ENCODE measurements around the gene LRPAP1.
A peak's percentile ranks its signal among the peaks of the same experiment; 100 is the strongest.

The LRPAP1 gene

DNA sequence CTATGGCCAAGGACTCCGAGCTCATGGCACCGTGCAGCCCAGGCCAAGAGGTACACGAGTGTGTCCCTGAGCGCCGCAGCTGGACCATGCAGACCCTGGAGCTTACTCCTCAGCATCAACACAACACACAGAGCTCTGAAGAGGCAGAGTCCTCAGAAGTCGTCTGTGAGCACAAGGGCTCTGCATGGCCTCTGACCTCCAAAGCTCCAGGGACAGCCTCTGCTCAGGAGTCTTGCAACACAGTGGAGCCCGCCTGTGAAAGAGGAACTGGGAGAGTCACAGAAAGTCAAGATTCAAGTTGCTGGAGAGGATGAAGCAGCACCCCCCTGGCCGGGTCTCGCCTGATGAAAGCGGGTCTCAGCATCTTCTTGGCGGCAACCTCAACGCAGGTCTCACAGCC lies 2.9 kb downstream of the LRPAP1 start:
- Histone ChIP-seq H3K79me2 (ENCODE audit: insufficient read depth, low read length) (peaks cover 76% of the 10 kb centered on the region), H3K4me1 (ENCODE audit: insufficient read depth, low read length, poor library complexity, severe bottlenecking) (peaks cover 47% of the 10 kb centered on the region), H3K27me3 (ENCODE audit: insufficient read depth, low read length, poor library complexity, severe bottlenecking) (no peaks in the 10 kb centered on the region), H3K4me3 (ENCODE audit: low read length, poor library complexity, severe bottlenecking) (peak overlapping the region; percentile 6), H3K9me3 (ENCODE audit: insufficient read depth, low read depth, low read length) (no peaks in the 10 kb centered on the region), H3K4me2 (ENCODE audit: low read depth, low read length, poor library complexity, severe bottlenecking) (peak overlapping the region; percentile 93), H3K9ac (ENCODE audit: low read depth, low read length, poor library complexity, severe bottlenecking) (no peak overlapping the region), H4K20me1 (ENCODE audit: insufficient read depth, low read length, poor library complexity, severe bottlenecking) (peaks cover 57% of the 10 kb centered on the region), H3K36me3 (ENCODE audit: insufficient read depth, low read length) (peaks cover 11% of the 10 kb centered on the region; the same call in 1 of the 2 replicates), H2AFZ (ENCODE audit: low read length) (no peak overlapping the region), H3F3A (ENCODE audit: low read depth) (no peaks in the 10 kb centered on the region), H3K9me2 (replicated peaks; ENCODE audit: low read depth, low read length) (no peaks in the 10 kb centered on the region)
- TF ChIP-seq EZH2phosphoT487 (IDR thresholded peaks at IDR 0.05; ENCODE audit: borderline replicate concordance) = no peak
- TF ChIP-seq, protein P1, sequence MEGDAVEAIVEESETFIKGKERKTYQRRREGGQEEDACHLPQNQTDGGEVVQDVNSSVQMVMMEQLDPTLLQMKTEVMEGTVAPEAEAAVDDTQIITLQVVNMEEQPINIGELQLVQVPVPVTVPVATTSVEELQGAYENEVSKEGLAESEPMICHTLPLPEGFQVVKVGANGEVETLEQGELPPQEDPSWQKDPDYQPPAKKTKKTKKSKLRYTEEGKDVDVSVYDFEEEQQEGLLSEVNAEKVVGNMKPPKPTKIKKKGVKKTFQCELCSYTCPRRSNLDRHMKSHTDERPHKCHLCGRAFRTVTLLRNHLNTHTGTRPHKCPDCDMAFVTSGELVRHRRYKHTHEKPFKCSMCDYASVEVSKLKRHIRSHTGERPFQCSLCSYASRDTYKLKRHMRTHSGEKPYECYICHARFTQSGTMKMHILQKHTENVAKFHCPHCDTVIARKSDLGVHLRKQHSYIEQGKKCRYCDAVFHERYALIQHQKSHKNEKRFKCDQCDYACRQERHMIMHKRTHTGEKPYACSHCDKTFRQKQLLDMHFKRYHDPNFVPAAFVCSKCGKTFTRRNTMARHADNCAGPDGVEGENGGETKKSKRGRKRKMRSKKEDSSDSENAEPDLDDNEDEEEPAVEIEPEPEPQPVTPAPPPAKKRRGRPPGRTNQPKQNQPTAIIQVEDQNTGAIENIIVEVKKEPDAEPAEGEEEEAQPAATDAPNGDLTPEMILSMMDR (conservative IDR thresholded peaks at IDR 0.05; ENCODE audit: low read length) = no peak

DNA sequence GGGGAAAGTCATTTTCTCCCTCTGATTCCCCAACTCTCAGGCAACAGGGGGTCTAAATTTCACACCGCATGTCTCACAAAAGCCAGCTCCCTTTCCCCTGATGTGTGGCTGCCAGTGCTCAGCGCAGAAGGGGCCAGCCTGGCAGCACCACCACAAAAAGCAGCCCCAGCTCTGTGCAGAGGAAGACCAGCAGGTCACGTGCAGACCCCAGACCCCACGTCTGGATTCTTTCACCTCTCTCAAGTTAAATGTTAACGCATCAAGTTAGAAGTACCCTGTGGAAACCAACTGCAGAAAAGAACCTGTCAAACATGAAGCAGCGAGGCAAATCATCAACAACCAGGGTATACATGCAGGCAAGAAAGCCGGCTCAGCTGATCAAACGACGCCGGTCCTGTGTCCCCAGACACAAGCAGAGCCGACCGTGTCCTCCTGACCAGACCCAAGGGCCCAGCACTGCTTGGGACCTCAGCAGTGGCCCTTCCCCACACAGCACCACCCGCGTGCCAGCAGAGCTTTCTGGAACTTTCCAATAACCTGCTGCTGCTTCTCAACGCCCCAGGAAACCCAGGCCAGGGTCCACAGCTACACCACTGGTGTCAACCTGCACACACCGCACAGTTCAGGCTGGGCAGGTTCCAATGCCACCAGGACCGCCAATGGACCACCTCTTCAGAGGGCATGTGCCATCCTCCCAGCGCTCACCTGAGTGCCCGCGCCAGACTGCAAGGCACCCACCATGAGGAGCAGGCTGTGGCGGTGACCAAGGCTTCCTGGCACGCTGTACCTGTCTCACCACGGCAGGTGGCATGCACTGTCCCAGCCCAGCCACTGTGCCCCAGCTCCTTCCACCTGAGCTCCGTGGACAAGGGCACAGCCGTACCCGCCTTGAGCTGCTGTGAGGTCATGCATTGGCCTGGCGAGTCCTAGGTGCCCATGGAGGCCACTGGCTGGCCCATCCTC lies 4.0 kb downstream of the LRPAP1 start:
- H3K9me3 ChIP-seq (ENCODE audit: insufficient read depth, low read depth, low read length) = no peaks in the 10 kb centered on the region
- peaks cover 79% of the 10 kb centered on the region for H3K79me2 ChIP-seq (ENCODE audit: insufficient read depth, low read length)
- H3K36me3 ChIP-seq (ENCODE audit: insufficient read depth, low read length) = peaks cover 23% of the 10 kb centered on the region; the same call in 1 of the 2 replicates
- no peaks in the 10 kb centered on the region for H3K27me3 ChIP-seq (ENCODE audit: insufficient read depth, low read length, poor library complexity, severe bottlenecking)
- peaks cover 57% of the 10 kb centered on the region for H4K20me1 ChIP-seq (ENCODE audit: insufficient read depth, low read length, poor library complexity, severe bottlenecking)
- H3F3A ChIP-seq (ENCODE audit: low read depth) = no peaks in the 10 kb centered on the region
- no peaks in the 10 kb centered on the region for H3K9me2 ChIP-seq (replicated peaks; ENCODE audit: low read depth, low read length)
- H3K4me1 ChIP-seq (ENCODE audit: insufficient read depth, low read length, poor library complexity, severe bottlenecking) = peaks cover 47% of the 10 kb centered on the region
- H2AFZ ChIP-seq (ENCODE audit: low read length) = no peak overlapping the region
- peak overlapping the region; percentile 55 for H3K4me3 ChIP-seq (ENCODE audit: low read length, poor library complexity, severe bottlenecking)
- H3K4me2 ChIP-seq (ENCODE audit: low read depth, low read length, poor library complexity, severe bottlenecking) = peak overlapping the region; percentile 93
- peak overlapping the region; percentile 53 for H3K9ac ChIP-seq (ENCODE audit: low read depth, low read length, poor library complexity, severe bottlenecking)
- TF ChIP-seq, protein P1 (conservative IDR thresholded peaks at IDR 0.05; ENCODE audit: low read length) = no peak
- TF ChIP-seq EZH2phosphoT487 (IDR thresholded peaks at IDR 0.05; ENCODE audit: borderline replicate concordance) = no peak

DNA sequence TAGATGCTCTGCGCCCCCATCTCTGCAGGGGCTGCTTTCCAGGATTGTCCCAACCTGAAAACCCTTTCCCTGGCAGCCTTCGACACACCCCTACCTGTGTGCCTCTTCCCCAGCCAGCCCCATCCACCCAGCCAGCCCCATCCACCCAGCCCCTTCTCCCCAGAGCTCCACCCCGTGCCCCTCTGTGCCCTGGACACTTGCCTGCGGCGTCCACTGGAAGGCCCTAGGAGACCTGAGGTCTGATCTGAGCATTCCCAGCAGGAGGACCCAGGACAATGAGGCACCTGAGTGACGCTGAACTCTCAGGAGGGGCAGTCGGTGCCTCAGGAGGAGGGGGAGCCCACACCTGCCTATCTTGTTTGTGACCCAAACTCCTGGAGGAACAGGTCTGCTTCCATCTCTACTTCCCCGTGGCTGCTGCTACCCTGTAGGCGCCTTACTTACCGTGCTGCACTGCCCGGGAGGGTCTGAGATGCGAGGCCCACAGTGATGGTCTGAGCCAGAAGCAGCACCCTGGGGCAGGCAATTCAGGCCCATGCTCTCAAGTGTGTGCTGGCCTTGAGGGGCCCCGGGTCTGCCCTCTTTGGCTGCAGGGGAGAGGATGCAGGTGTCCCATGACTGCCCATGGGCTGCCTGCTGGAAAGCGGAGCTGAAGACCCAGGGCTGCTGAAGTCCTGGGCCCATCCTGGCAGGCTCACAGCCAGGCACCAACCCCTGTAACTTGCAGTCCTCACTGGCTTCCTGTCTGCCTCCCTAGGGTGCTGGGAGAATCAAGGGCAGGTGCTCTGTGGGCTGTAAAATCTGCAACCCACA lies 4.9 kb downstream of the LRPAP1 start:
- Histone ChIP-seq H3K79me2 (ENCODE audit: insufficient read depth, low read length) (peaks cover 79% of the 10 kb centered on the region), H3K4me3 (ENCODE audit: low read length, poor library complexity, severe bottlenecking) (peak overlapping the region; percentile 55)

More for the DNA sequence above, 4.9 kb downstream of the LRPAP1 start:
- no peak overlapping the region for H2AFZ ChIP-seq (ENCODE audit: low read length)
- H3K27me3 ChIP-seq (ENCODE audit: insufficient read depth, low read length, poor library complexity, severe bottlenecking) = no peaks in the 10 kb centered on the region
- H3K9ac ChIP-seq (ENCODE audit: low read depth, low read length, poor library complexity, severe bottlenecking) = peak overlapping the region; percentile 53
- no peaks in the 10 kb centered on the region for H3K9me3 ChIP-seq (ENCODE audit: insufficient read depth, low read depth, low read length)
- no peaks in the 10 kb centered on the region for H3F3A ChIP-seq (ENCODE audit: low read depth)
- H3K4me2 ChIP-seq (ENCODE audit: low read depth, low read length, poor library complexity, severe bottlenecking) = peak overlapping the region; percentile 93
- H3K36me3 ChIP-seq (ENCODE audit: insufficient read depth, low read length) = peaks cover 30% of the 10 kb centered on the region; the same call in 1 of the 2 replicates
- H3K4me1 ChIP-seq (ENCODE audit: insufficient read depth, low read length, poor library complexity, severe bottlenecking) = peaks cover 47% of the 10 kb centered on the region
- peaks cover 58% of the 10 kb centered on the region for H4K20me1 ChIP-seq (ENCODE audit: insufficient read depth, low read length, poor library complexity, severe bottlenecking)
- no peaks in the 10 kb centered on the region for H3K9me2 ChIP-seq (replicated peaks; ENCODE audit: low read depth, low read length)
- TF ChIP-seq EZH2phosphoT487 (IDR thresholded peaks at IDR 0.05; ENCODE audit: borderline replicate concordance) = no peak
- TF ChIP-seq, protein P1 (conservative IDR thresholded peaks at IDR 0.05; ENCODE audit: low read length) = no peak
